Tibial artery (tissue), 4 donors: ENCODE results near the gene CSTPP1.

Source experiments
- DNase-seq, 2 donors: peaks; one replicate each; pipeline ENCODE4 v3.0.0-alpha.2; 2019
- H3K27ac ChIP-seq, 2 donors: fragments of 200-600 bp; sonication (generic) in 1 of 2; 1 replicate in 1 of 2; 2 replicates in 1 of 2; pipeline ENCODE4 v1.5.1; 2018 to 2019; ENCODE audit warnings: mild to moderate bottlenecking in 1 of 2
- H3K27me3 ChIP-seq, 2 donors: fragments of 200-600 bp; sonication (generic) in 1 of 2; one replicate each; pipeline versions ENCODE4 v1.5.1 to v1.6.0; 2016 to 2019
- H3K36me3 ChIP-seq, 3 donors: fragments of 200-600 bp; sonication (generic) in 2 of 3; one replicate each; pipeline ENCODE4 v1.5.1; 2016 to 2019; ENCODE audit warnings: mild to moderate bottlenecking in 2 of 3
- H3K4me1 ChIP-seq, 4 donors: fragments of 200-600 bp; sonication (generic) in 2 of 4; 1 replicate in 3 of 4; 2 replicates in 1 of 4; pipeline ENCODE4 v1.5.1; 2016 to 2019
- H3K4me3 ChIP-seq, 2 donors: fragments of 200-600 bp; sonication (generic) in 1 of 2; 1 replicate in 1 of 2; 2 replicates in 1 of 2; pipeline ENCODE4 v1.5.1; 2018 to 2019; ENCODE audit warnings: mild to moderate bottlenecking in 2 of 2
- H3K9me3 ChIP-seq, 3 donors: fragments of 200-600 bp; sonication (generic) in 1 of 3; one replicate each; pipeline ENCODE4 v1.5.1; 2016 to 2019
- CTCF ChIP-seq, 2 experiments: fragments of 200-600 bp in 1 of 2; fragments of 450-650 bp in 1 of 2; IDR thresholded peaks; one replicate each; pipeline ENCODE4 v1.5.1; 2017 to 2019; ENCODE audit warnings: antibody characterized with exemption in 2 of 2, mild to moderate bottlenecking in 1 of 2, moderate library complexity in 1 of 2
- intact Hi-C: fragments of 100-400 bp; cut with DNase I; formaldehyde crosslinking; loops from one replicate; pipeline ENCODE4 v1.15.0; 2023; ENCODE audit warnings: low total_unique reads

CSTPP1 gene

GRCh38 chr11:47177229-47177845, 240.8 kb downstream of the CSTPP1 start:
- peak overlapping the region; percentile 90 to 99 for H3K4me3 ChIP-seq
- H3K27me3 ChIP-seq = no peaks in the 10 kb centered on the region
- intact Hi-C loops = loop anchor here (5.0 to 10.0 kb wide), 3 partner anchors 35 to 237 kb away; partner anchors contain the start of genes DDB2 and MYBPC3
- peak; percentile 77 to 84 for DNase-seq
- TF ChIP-seq CTCF (IDR thresholded peaks at IDR 0.05) = peak; percentile 65 to 78
- peaks cover 12 to 62% (median 29%) of the 10 kb centered on the region in 3 donors for H3K36me3 ChIP-seq
- peak overlapping the region; percentile 92 to 95 for H3K27ac ChIP-seq
- peaks cover 0 to 49% (median 32%) of the 10 kb centered on the region in 4 donors for H3K4me1 ChIP-seq
- no peaks in the 10 kb centered on the region for H3K9me3 ChIP-seq

GRCh38 chr11:47177846-47178245, 241.3 kb downstream of the CSTPP1 start:
- intact Hi-C loops = loop anchor here (5.0 to 10.0 kb wide), 3 partner anchors 34 to 237 kb away; partner anchors contain the start of genes DDB2 and MYBPC3
- Histone ChIP-seq H3K27ac (peak overlapping the region; percentile 92 to 95), H3K4me3 (peak overlapping the region in 1 of 2 donors; percentile 99), H3K36me3 (peaks cover 10 to 60% (median 23%) of the 10 kb centered on the region in 3 donors), H3K4me1 (peaks cover 0 to 44% (median 31%) of the 10 kb centered on the region in 4 donors), H3K9me3 (no peaks in the 10 kb centered on the region), H3K27me3 (no peaks in the 10 kb centered on the region)
- peak in 1 of 2 donors; percentile 77 for DNase-seq
- TF ChIP-seq CTCF (IDR thresholded peaks at IDR 0.05) = no peak

GRCh38 chr11:47178316-47178715, 241.8 kb downstream of the CSTPP1 start:
- intact Hi-C loops = loop anchor here (5.0 to 10.0 kb wide), 3 partner anchors 34 to 236 kb away; partner anchors contain the start of genes DDB2 and MYBPC3
- peaks cover 0 to 41% (median 30%) of the 10 kb centered on the region in 4 donors for H3K4me1 ChIP-seq
- no peak overlapping the region for H3K4me3 ChIP-seq
- TF ChIP-seq CTCF (IDR thresholded peaks at IDR 0.05) = no peak
- H3K36me3 ChIP-seq = peaks cover 5 to 57% (median 19%) of the 10 kb centered on the region in 3 donors
- no peak for DNase-seq
- no peaks in the 10 kb centered on the region for H3K9me3 ChIP-seq
- no peaks in the 10 kb centered on the region for H3K27me3 ChIP-seq
- H3K27ac ChIP-seq = peak overlapping the region; percentile 92 to 95

- Histone ChIP-seq H3K27me3 (no peaks in the 10 kb centered on the region), H3K4me3 (no peak overlapping the region), H3K9me3 (no peaks in the 10 kb centered on the region), H3K27ac (peak overlapping the region; percentile 92 to 95), H3K36me3 (peaks cover 0 to 53% (median 12%) of the 10 kb centered on the region in 3 donors), H3K4me1 (peaks cover 0 to 41% (median 27%) of the 10 kb centered on the region in 4 donors)
- no peak for TF ChIP-seq CTCF (IDR thresholded peaks at IDR 0.05)
- DNase-seq = no peak
- intact Hi-C loops = loop anchor here (5.0 to 10.0 kb wide), 3 partner anchors 33 to 236 kb away; partner anchors contain the start of genes DDB2 and MYBPC3
These were observed 242.4 kb downstream of the CSTPP1 start for GRCh38 chr11:47178737-47179654.

GRCh38 chr11:47179655-47179991, 243.1 kb downstream of the CSTPP1 start:
- H3K27me3 ChIP-seq = no peaks in the 10 kb centered on the region
- H3K36me3 ChIP-seq = peaks cover 0 to 49% (median 10%) of the 10 kb centered on the region in 3 donors
- H3K4me1 ChIP-seq = peaks cover 0 to 45% (median 31%) of the 10 kb centered on the region in 4 donors
- intact Hi-C loops = loop anchor here (5.0 to 10.0 kb wide), 3 partner anchors 33 to 235 kb away; partner anchors contain the start of genes DDB2 and MYBPC3
- H3K4me3 ChIP-seq = no peak overlapping the region
- H3K9me3 ChIP-seq = no peaks in the 10 kb centered on the region
- no peak for DNase-seq
- no peak overlapping the region for H3K27ac ChIP-seq
- peak in 1 of 2 experiments; percentile 36 for TF ChIP-seq CTCF (IDR thresholded peaks at IDR 0.05)
